Stimulated activated CD4-positive, alpha-beta T cell treated with anti-CD3 and anti-CD28 coated beads, Interleukin-12 subunit alpha, Interleukin-12 subunit beta, amount 100 ng/mL, for 48 hours (primary cell): ENCODE results near the gene NUP50.
A peak's percentile ranks its signal among the peaks of the same experiment; 100 is the strongest.
"Not testable (repeated sequence)": the region's sequence is repeated elsewhere in the genome, so short reads cannot be mapped to it uniquely, and the experiment has no call there.

Experiments used
- DNase-seq, 3 donors: peaks; one replicate each; pipeline ENCODE4 v3.0.0-alpha.2; 2020; ENCODE audit warnings: low read depth in 2 of 3, low spot score in 1 of 3

The NUP50 gene

GRCh38 chr22:45159652-45160462, 3.9 kb upstream of the NUP50 start:
- DNase-seq = no peak

DNA sequence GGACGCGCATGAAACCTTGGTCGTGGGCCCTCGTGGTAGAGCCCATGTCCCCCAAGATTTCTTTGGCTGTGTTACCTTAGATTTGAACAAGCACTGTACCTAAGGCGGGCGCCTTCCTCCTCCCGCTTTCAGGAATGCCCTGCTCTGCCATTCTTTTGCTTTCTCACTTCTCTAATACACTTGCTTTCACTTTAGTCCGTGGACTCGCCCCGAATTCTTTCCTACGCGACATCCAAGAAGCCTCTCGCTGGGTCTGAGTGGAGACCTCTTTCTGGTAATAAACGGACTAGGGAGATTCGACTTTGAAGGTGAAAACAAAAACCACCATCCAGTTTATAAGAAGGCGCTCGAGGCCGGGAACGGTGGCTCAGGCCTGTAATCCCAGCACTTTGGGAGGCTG, 1.2 kb upstream of the NUP50 start:
- no peak for DNase-seq

GRCh38 chr22:45163099-45163450, 650 bp upstream of the NUP50 start:
- no peak for DNase-seq

DNA sequence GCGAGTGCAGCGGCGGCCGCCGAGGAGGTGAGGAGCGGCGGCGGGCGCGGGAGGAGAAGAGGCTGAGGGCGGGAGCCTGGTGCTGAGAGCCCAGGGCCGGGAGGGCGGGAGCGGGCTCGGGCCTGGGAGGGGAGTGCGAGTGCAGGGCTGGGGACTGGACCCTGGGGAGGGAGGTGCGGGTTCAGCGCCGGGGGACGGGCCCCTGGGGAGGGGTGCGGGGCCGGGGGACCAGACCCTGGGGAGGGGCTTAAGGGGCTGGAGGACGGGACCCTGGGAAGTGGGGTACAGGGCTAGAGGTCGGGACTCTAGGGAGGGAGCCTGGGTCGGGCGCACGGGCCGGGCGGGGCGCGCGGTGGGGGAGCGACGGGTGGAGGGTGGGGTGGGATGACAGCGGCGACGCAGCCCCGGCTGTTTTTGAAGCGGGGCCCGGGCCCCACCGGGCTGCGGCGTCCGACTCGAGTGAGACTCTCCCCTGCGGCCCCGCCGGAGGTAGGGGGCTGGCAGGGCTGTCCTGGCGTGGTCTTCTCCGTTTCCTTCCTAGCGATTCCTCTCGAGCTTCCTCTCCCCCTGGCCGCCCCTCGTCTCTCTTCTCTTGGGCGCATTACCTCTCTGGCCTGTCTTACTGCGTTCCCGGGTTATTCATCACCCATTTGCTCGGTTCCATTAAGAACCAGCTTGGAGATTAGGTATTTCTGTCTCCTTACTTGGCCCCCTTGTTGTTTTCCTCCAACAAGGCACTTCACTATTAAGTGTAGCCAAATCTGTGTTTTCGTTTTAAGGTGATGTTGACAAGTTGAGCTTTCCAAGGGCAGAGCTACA, 754 bp downstream of the NUP50 start:
- no peak for DNase-seq

DNA sequence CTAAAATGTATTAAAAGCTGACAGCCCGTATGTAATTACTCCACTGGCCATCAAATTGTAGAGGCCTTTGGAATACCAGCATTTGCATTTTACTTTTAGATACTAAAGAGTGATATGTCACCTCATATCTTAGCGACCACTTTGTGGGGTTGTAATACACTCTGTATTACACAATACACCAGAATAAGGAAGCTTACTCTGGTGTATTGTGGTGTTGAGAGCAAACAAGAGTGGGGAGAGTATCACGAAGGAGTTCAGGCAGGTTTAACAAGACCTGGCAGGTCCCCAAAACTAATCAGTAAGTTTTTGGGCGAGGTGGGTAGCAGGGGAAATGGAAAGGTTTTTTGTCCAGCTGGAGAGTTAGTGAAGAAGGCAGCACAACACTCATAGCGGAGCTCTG, 3.2 kb downstream of the NUP50 start:
- DNase-seq = no peak

GRCh38 chr22:45169591-45170466, 6.1 kb downstream of the NUP50 start:
- DNase-seq = peak in 1 of 3 donors; percentile 24

- no peak for DNase-seq
Observed at GRCh38 chr22:45171830-45172229, 8.1 kb downstream of the NUP50 start.

DNA sequence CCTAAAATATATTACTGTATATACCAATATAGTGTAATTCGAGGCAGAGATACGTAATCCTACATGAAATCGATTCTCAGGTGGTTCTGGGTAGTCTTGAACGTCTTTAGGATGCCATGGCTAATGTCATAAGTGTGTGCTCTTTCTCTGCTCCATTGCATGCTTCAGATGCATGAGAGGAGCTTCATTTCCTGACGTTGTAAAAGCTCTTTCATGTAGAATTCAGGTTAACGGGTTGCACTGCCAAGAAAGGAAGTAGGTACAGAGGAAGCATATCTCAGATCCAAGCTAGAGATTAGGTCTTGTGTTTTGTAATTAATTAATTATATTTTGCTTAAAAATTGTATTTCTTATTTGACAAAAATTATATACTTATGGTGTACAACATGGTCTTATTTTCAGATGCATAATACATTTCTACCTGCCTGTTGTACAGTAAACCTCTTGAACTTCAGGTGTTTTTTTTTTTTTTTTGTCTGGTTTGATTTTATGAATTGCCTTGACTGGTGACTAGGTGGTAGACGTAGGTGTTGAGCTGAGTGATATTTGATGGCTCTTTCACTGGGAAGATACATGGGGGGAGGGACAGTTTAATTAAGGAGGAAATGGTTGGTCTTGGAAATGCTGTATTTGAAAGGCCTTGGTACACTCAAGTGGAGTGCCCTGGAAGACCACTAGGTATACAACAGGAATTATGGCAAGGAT, 9.3 kb downstream of the NUP50 start:
- DNase-seq = no peak

DNA sequence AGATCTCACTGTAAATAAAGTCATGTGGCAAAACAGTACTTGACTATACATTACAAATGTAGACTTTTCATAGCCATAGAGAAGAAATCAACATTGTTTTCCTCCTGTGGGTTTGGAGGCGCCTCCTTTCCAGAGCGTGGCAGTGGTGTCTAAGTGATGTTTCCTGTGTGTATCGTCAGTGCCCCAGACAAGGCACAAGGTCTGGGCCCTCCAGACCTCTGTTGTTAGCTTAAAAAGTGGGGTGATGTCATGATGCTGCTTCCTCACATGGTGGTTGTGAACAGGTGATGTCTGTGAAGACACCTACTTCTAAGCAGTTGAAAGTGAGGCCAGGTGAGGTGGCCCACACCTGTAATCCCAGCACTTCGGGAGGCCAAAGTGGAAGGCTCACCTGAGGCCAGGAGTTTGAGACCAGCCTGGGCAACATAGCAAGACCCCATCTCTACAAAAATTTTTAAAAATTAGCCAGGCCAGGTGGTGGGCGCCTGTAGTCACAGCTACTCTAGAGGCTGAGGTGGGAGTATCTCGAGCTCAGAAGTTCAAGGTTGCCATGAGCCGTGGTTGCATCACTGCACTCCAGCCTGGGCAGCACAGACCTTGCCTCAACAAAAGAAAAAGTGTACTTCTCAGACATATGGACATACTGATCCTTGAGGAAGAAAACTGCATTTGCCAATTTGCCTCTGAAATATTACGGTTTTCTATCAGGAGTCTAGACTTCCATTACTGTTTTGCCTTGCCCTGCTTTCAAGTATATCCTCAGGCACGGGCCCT, 15.7 kb downstream of the NUP50 start:
- DNase-seq = no peak

- no peak for DNase-seq
Observed at GRCh38 chr22:45180146-45180679, 16.5 kb downstream of the NUP50 start.

DNA sequence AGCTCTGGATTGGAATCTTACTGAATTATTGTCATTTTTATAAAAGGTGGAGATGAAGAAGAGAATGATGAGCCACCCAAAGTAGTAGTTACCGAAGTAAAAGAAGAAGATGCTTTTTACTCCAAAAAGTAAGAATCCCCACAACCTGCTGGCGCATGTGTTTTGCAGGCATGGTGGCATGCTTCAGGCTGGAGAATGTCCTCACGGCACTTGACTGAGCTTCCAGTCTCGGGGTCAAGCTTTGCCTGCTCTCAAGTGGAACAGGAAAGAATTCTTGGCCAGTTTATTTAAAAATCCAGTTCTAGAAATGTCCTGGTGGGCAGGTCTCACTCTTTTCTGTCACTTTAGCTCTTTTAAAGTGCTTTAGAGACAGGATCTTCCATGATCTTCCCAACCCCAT, 17.5 kb downstream of the NUP50 start:
- DNase-seq = no peak

DNA sequence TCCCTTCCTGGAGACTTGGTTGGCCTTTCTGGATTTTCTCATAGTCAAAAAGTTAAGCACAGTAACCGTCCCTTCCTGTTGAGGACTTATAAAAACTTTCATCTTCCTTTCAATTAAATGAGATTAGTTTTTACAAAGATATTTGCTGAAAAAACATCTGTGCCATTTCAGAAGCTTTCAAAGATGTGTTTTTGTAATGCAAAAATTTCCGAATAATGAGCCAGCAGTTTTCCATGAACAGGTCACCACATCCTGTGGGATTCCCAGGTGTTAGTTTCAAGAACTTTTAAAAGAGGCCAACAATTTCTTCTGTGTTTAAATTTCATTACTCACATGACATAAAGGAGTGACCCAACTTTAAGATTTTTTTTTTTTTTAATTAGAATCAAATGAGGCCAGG, 18.0 kb downstream of the NUP50 start:
- DNase-seq = no peak

DNA sequence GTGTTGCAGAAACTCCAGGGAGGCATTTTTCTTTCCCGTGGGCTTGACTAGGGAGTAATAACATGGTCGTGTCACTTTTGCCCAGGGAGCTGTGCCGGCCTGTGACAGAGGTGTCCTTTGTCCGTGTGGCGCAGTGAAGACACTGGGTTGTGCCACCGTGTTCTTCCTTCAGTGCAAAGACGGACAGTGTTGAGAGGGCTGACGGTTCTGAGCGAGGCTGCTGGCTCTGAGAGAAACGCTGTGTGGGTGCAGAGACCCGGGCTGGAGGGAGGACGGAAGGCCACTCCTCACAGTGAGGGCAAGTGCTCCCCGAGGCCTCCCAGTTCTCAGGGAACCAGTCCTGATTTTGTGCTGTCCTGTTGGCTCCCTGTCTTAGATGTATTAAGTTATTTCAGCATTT, 20.2 kb downstream of the NUP50 start:
- DNase-seq = no peak

DNA sequence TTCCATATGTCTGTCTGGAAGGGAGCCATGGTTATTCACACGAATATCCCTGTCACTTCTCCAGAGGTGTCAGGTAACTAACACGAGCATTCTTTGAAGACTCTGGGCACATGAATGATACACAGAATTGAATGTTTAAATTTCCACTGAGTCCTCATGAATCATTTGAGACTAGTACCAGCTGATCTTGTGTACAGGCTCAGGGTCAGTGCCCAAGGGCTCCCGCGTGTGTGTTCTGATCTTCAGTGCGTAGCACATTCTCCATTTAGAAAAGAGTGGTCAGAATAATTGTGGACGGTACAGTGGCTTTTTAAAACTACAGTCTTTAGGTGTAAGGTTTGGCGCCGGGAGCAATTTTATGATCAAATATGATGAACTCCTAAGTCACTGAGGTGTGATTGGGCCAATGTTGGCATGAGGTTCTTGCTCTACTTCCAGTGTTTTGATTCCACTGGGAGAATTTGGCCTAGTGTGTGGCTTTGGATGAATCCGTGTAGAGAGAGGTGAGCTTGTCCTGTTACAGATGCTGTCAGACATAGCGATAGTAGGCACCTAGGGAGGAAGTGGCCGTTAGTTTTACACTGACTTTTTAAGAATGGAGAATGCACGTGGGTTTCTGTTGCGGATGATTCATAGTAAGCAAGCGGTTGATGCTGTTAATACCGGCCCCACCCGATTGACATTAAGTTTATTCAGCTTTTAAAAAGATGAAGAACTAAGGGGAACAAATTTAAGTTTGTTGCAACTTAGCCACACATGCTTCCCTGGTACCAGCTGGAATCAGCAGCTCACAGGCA, 22.2 kb downstream of the NUP50 start:
- DNase-seq = no peak

DNA sequence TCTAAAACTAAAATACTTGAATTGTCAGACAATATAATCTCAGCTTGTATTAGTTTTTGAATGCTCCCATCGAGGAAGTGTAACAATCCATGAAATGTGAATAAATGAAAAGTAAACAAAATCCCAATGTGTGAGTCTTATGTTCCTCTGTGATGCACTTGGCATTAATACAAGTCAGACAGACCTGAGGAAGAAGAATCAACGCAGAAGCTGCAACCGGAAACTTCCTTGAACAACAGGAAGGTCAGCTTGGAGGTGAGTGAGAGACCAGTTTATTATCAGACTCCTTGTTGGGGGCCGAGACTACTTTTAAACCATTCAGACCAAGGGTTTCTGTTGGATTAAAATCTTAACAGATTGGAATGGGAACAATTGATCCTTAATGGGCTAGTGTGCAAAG, 24.2 kb downstream of the NUP50 start:
- DNase-seq = no peak

DNA sequence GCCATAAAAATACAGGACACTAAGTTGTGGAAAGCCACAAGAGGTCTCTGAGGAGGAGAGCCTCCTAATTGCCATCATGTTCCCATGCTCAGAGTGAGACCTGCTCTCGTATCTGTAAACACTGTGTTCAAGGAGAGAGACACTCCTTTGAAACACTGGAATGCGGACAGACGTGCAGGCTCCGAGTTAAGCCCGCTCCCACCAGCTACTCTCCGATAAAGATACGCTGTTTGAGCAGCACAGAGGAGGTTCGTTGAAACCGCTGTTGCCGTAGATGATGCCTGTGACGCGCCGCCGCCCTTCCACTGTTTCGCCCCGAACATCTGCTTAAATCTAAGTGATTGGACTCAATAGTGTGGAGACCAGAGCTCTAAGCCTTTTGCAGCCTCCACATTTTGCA, 25.1 kb downstream of the NUP50 start:
- DNase-seq = no peak

DNA sequence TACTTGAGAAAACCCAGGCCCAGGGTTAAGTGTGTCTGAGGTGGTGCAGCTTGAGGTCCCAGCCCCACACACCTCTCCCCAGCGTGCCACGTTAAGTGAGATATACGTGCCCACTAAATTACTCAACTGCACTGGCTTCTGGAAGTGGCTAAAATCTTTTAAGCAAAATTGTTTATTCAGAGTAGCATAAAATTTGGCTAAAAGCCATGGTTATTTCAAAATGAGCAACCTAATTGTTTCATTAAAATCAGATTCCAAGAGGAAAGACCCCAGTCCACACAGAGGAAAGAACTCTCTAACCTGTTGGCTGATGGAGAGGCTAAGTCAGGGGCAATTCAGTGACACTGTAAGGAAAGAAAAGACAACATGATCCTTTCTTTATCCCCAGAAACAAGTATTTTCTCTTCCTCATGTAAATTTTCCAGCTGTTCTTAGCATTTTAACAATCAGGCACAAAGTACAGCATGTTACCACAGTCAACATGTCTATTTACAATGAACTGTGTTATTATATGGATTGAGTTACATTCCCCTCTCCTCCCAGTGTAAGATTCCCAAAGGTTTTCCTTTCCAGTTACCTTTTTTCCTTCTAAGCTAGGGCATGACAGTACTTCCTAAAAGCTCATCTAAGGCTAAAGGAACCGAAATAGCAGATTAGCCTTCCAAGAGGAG, 26.6 kb downstream of the NUP50 start:
- DNase-seq = no peak

DNA sequence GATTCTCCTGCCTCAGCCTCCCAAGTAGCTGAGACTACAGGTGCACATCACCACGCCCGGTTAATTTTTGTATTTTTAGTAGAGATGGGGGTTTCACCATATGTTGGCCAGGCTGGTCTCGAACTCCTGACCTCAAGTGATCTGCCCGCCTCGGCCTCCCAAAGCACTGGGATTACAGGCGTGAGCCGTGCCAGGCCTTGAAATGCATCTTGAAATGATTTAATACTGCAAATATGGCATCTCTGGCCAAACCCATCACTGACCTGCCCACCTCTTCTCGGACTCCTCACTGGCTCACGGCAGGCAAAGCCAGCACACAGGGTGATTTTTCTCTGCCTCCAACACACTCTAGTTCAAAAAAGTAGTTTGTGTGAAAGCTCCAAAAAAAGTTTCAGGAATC, 28.0 kb downstream of the NUP50 start:
- not testable (repeated sequence) for DNase-seq
